NCI-H187 treated with DMSO at 0.1 percent for 48 hours (cell line): ENCODE results near the gene ITPK1.

Source experiments
- DNase-seq: peaks from one replicate; lab custom pipeline; 2025; lab: John Stamatoyannopoulos, UW

Gene ITPK1

DNA sequence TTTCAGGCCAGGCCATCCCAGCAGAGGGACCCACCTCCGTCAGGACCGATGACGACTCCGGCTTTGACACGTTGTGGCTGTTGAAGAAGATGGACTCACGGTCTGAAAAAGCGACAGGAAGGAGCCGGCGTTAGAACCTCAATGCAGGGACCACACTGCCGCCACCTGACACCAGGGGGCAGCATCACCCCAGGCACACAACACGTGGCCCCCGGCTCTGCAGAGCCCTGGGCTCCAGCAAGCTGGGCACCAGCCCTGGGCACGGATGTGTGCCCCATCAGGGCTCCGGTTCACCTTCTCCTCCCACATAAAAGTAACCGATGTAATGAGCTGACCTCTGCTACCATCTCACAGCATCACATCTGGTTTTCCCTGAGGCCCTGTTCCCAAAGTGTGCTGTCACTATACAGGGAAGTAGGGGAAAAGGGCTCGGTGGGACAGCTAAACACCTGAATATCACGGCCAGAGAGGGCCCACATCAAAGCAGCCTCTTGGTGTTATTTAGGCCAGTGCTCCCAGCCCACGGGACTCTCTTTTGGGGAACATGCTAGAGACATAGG is 163.7 kb downstream of the ITPK1 start:
- no peak for DNase-seq

GRCh38 chr14:92951261-92951660 is 164.5 kb downstream of the ITPK1 start:
- DNase-seq, result no peak

DNA sequence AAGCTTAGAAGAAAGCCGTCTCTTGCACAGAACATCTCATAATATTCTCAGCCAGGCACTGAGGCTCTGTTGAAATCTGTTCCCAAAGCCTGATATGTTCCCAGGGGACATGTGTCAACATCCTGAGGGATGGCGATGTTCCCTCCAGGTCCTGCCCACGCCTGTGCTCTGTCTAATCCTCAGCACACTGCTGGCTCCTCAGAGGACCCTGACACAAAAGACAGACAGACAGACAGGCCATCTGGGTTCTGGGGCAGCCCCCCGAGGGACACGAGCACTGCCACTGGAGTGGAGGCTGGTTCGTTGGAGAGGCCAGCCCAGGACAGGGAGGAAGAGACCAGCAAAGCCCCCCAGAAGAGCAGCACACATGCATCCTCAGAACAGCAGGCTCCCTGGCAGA is 165.0 kb downstream of the ITPK1 start:
- DNase-seq, result no peak

DNA sequence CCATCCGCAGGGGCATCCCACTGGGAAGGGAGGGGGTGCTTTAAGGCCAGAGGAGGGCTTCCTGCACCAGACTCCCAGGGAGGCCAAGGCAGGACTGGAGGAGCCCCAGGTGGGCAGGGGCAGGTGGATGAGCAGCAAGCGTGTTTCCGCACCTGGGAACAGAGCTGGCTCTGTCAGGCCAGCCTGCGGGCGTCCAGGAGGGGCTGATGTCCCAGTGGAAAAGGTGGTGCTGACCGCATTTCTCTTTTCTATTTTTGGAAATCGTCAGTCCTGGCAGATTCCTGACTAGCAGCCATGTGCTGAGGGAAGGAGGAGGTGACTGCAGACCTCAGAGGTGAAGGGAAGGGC is 165.6 kb downstream of the ITPK1 start:
- no peak for DNase-seq

GRCh38 chr14:92949496-92950192 is 166.1 kb downstream of the ITPK1 start:
- DNase-seq, result no peak

- no peak for DNase-seq
Observed at GRCh38 chr14:92948647-92949046, 167.1 kb downstream of the ITPK1 start.

DNA sequence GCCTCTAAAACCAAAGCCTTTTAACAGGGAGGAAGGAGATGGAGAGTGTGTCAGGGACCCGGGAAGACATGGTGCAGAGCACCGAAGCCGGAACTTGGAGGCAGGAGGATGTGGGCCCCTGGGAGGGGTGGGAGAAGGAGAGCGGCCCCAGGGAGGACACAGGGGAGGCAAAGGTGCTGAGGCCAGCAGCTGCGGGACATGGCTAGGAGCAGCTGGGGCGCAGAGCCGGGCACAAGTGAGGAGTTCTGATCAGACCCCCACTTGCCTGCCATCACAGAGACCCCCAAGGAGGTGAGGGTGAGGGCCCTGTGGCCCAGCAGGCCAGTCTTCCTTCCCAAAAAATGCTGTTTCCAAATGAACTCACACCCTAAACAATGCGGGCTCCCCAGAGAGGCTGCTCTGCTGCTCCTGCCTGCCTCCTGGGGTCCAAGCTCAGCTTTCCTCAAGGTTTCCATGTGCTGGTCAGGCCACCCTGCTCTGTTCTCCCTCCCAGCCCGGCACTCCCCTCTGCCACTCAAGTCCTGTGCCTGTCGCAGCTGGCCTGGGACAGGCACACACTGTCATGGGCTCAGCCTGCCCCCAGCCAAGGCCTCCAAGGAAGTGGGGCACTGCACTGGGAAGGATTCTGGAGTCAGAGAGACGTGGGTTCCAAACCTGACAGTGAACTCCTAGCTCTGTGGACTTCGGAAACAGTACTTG is 168.7 kb downstream of the ITPK1 start:
- DNase-seq, result no peak

GRCh38 chr14:92945959-92946846 is 169.5 kb downstream of the ITPK1 start:
- DNase-seq, result no peak

DNA sequence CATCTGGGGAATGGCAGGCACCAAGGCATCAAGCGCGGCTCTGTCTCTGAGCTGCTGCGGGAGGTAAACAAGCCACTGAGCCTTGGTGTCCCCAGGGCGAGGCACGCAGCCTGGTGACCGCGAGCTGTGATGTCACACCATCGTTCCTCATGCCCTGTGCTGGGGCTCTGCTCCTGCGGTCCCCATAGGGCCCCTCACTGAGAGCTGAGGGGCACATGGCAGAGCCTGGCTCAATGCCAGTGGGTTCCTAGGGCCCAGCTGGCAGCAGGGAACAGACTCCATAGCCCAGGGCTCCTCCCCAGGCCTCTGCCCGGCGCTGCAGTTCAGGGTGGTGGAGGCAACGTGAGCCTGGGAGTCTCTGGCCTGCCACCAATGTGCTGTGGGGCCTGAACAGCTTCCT is 170.2 kb downstream of the ITPK1 start:
- no peak for DNase-seq

DNA sequence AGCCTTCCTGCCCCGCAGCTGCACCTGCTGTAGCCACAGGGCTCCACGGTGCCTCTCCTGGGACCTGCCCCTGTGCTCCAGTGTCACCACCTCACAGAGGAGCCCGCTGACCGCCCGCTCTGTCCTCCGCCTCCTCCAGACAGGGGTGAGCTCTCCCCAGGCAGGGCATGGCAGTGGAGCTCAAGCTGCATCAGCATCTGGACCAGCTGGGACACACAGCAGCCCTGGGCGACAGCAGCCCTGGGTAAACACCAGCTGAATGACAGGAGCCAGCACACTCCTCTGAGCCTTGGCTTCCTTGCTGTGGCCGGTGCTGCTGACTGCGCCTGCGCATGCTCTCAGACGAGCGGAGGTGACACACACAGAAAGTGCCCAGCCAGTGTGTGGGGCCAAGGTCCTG is 170.7 kb downstream of the ITPK1 start:
- DNase-seq, result no peak

- no peak for DNase-seq
Observed at GRCh38 chr14:92943855-92944570, 171.7 kb downstream of the ITPK1 start.

GRCh38 chr14:92942976-92943710 is 172.6 kb downstream of the ITPK1 start:
- no peak for DNase-seq

DNA sequence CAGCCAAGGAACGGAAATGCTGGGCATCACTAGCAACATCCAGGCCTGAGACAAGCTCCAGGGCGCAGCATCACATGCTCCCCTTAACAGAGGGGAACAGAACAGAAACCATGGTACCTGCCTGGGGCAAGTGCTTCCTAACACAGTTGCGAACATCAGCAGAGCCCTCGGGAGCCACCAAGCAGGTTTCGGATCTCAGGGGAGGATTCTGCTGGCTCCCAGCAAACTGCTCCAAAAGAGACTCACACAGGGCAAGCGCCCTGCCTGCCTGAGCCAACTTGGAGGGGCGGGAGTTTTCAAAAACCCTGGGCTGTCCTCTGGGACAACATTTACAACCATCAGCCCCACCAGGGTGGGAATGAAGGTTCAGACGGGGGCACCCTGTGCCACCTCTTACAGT is 173.1 kb downstream of the ITPK1 start:
- no peak for DNase-seq

GRCh38 chr14:92942136-92942535 is 173.6 kb downstream of the ITPK1 start:
- no peak for DNase-seq

- DNase-seq, result no peak
Observed at GRCh38 chr14:92941531-92941930, 174.2 kb downstream of the ITPK1 start.

DNA sequence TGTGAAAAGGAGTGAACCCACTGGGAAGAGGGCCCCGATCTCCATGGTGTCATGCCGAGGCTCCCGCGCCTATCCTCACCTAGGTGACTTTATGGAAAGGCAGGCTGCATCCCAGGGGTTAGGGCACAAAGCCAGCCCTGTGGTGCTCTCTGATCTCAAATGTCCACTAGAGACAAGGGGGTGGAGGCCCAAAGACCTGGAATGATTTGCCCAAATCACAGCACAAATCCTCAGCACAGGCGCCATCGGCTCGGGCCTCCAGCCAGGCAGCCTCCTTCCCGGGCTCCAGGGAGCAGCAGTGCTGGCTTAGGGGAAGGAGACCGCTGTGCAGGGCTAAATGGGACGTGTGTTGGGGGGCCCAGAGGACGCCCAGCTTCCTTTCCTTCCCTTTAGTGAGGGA is 175.2 kb downstream of the ITPK1 start:
- DNase-seq, result no peak

GRCh38 chr14:92939699-92940098 is 176.0 kb downstream of the ITPK1 start:
- DNase-seq, result no peak

DNA sequence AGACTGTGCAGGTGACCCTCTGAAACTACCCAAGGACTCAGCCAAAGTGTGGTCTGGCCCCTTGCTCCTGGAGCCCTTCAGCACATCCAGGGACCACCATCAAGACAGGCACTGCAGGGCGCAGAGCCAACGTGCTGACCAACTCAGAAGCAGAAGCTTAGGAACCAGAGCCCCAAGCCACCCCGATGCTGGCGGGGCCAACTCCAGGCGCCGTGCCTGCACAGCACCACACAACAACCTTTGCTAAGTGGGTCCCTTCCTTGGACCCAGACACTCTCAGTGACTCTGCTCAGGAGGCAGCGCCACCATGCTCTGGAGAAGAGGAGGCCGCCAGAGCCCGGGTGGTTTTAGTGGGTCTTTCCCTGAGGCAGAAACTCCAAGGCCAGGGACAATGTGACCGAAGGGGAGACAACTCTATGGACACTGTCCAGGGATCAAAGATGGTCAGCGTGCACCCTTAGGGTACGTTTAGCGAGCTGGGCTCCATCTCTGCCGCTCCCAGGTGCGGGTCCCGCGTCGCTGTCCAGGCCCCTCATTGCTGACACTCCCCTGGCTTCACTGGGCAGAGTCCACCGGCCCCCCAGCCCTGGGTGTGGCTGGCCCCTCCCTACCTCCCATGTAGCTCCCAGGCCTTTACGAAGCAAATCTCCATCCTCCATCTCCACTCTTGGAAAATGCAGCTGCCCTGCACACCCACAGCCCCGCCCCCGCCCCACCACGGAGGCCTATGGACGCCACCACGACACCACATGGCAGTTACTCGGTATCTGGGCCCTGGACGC is 176.6 kb downstream of the ITPK1 start:
- no peak for DNase-seq

- peak; percentile 78 for DNase-seq
Observed at GRCh38 chr14:92938235-92938875, 177.4 kb downstream of the ITPK1 start.
